B cell (primary cell): Measurements from ENCODE around the gene CANX. TPM values are rescaled to one million over a fixed set of nuclear protein-coding genes. Genes with fewer than 3 reads are reported as not detected.

Source experiments
- ATAC-seq: fragments of 200-7000 bp; cut with Tn5 transposase; one replicate; pipeline ENCODE4 v1.10.0; 2021; ENCODE audit warnings: low read depth, mild to moderate bottlenecking, moderate number of reproducible peaks, moderate library complexity
- CTCF ChIA-PET: fragments of 350-600 bp; sonication (Branson Sonifier 250); formaldehyde crosslinking; loops from one replicate; lab custom pipeline; 2021; ENCODE audit warnings: antibody characterized with exemption, inconsistent platforms; lab: Charles Lee
- POLR2A ChIA-PET: fragments of 350-600 bp; sonication (Branson Sonifier 250); formaldehyde crosslinking; loops from one replicate; lab custom pipeline; 2021; ENCODE audit warnings: antibody characterized with exemption; lab: Charles Lee
- DNase-seq: peaks from one replicate; pipeline ENCODE4 v3.0.0; 2013
- H2AFZ ChIP-seq: 2 replicates; pipeline ENCODE4 v1.6.1; 2012; ENCODE audit warnings: mild to moderate bottlenecking, low read depth, low read length; ENCODE audit not compliant: insufficient read depth, poor library complexity, severe bottlenecking
- H3K27ac ChIP-seq, 2 donors: 1 replicate in 1 of 2; 2 replicates in 1 of 2; pipeline ENCODE4 v1.5.1; 2012 to 2013; ENCODE audit warnings: low read length in 2 of 2, mild to moderate bottlenecking in 2 of 2, moderate library complexity in 1 of 2
- H3K27me3 ChIP-seq, 4 experiments: fragments of 200-600 bp in 1 of 4; sonication (generic) in 1 of 4; replicated peaks in 1 of 4; 1 replicate in 2 of 4; 2 replicates in 2 of 4; pipeline versions ENCODE4 v1.6.1 to v1.7.0; 2013 to 2016; ENCODE audit warnings: low read length in 3 of 4, mild to moderate bottlenecking in 2 of 4, mixed read lengths in 1 of 4, moderate library complexity in 1 of 4; ENCODE audit not compliant: insufficient read depth in 4 of 4, control insufficient read depth in 3 of 4; ENCODE audit errors: control extremely low read depth in 1 of 4
- H3K36me3 ChIP-seq, 2 experiments: replicated peaks in 1 of 2; 1 replicate in 1 of 2; 2 replicates in 1 of 2; pipeline versions ENCODE4 v1.6.1 to v1.7.1; 2013; ENCODE audit warnings: low read length in 1 of 2; ENCODE audit not compliant: insufficient read depth in 2 of 2, control insufficient read depth in 1 of 2; ENCODE audit errors: control extremely low read depth in 1 of 2, extremely low read depth in 1 of 2
- H3K4me1 ChIP-seq, 2 donors: fragments of 200-600 bp in 1 of 2; sonication (generic) in 1 of 2; 1 replicate in 1 of 2; 2 replicates in 1 of 2; pipeline versions ENCODE4 v1.5.1 to v1.6.1; 2013 to 2017; ENCODE audit warnings: low read length in 2 of 2; ENCODE audit not compliant: control insufficient read depth in 2 of 2, insufficient read depth in 2 of 2
- H3K4me2 ChIP-seq: replicated peaks from 2 replicates; pipeline ENCODE3; 2012; ENCODE audit warnings: mild to moderate bottlenecking, low read depth, low read length; ENCODE audit not compliant: poor library complexity, severe bottlenecking
- H3K4me3 ChIP-seq, 5 experiments: fragments of 200-600 bp in 1 of 5; sonication (generic) in 1 of 5; 1 replicate in 3 of 5; 2 replicates in 2 of 5; pipeline versions ENCODE4 v1.5.1 to v1.7.0; 2011 to 2016; ENCODE audit warnings: low read length in 4 of 5, mild to moderate bottlenecking in 4 of 5, low read depth in 2 of 5, control low read depth in 1 of 5, moderate library complexity in 1 of 5; ENCODE audit not compliant: insufficient read depth in 1 of 5; ENCODE audit errors: control extremely low read depth in 1 of 5, extremely low read depth in 1 of 5
- H3K79me2 ChIP-seq: fragments of 200-600 bp; sonication (generic); one replicate; pipeline ENCODE4 v1.6.0; 2016; ENCODE audit warnings: low read length; ENCODE audit not compliant: control insufficient read depth, insufficient read depth
- H3K9ac ChIP-seq: fragments of 200-600 bp; sonication (generic); 2 replicates; pipeline ENCODE4 v1.6.1; 2017; ENCODE audit warnings: mild to moderate bottlenecking, low read length, moderate library complexity
- H3K9me3 ChIP-seq, 3 donors: one replicate each; pipeline versions ENCODE4 v1.6.1 to v1.7.1; 2013; ENCODE audit warnings: low read length in 2 of 3; ENCODE audit not compliant: control insufficient read depth in 2 of 3, insufficient read depth in 1 of 3; ENCODE audit errors: control extremely low read depth in 1 of 3
- H4K20me1 ChIP-seq: 2 replicates; pipeline ENCODE4 v1.6.0; 2012; ENCODE audit warnings: mild to moderate bottlenecking, low read length; ENCODE audit not compliant: insufficient read depth, control insufficient read depth, poor library complexity, severe bottlenecking
- H3K27ac Mint-ChIP-seq: one replicate; pipeline ENCODE4 v1.8.0; 2021; ENCODE audit warnings: mixed read lengths
- H3K27me3 Mint-ChIP-seq: one replicate; pipeline ENCODE4 v1.8.0; 2021; ENCODE audit warnings: mixed read lengths
- H3K4me1 Mint-ChIP-seq: one replicate; pipeline ENCODE4 v1.8.0; 2021; ENCODE audit warnings: mixed read lengths
- H3K4me3 Mint-ChIP-seq: one replicate; pipeline ENCODE4 v1.8.0; 2021; ENCODE audit warnings: mixed read lengths
- H3K9me3 Mint-ChIP-seq: one replicate; pipeline ENCODE4 v1.8.0; 2022; ENCODE audit warnings: mixed read lengths; ENCODE audit not compliant: insufficient read depth
- CTCF ChIP-seq: fragments of 200-600 bp; IDR thresholded peaks from one replicate; pipeline ENCODE4 v1.8.0; 2022; ENCODE audit warnings: antibody characterized with exemption, mild to moderate bottlenecking
- EZH2 ChIP-seq: IDR thresholded peaks from 2 replicates; pipeline ENCODE4 v1.6.1; 2012; ENCODE audit warnings: borderline replicate concordance, low read depth, mild to moderate bottlenecking, moderate library complexity, low read length; ENCODE audit not compliant: insufficient read depth, poor library complexity, severe bottlenecking
- WGBS: methylation state at CpG from one replicate; pipeline ENCODE4 v1.1.5; 2013; ENCODE audit warnings: missing lambda C conversion rate; ENCODE audit not compliant: insufficient coverage; 5-methylcytosine and 5-hydroxymethylcytosine counted together
- intact Hi-C: fragments of 100-400 bp; cut with micrococcal nuclease; formaldehyde crosslinking; loops from one replicate; pipeline ENCODE4 v1.10.0; 2022
- polyA plus RNA-seq: library from polyadenylated mRNA; depleted of rRNA; stranded (reverse); fragments of >200 nt; gene quantifications from 2 replicates; pipeline ENCODE4 v1.2.3, GENCODE V29; 2012
- total RNA-seq, 2 donors: library from RNA; stranded (reverse); fragments of 120-200 nt in 1 of 2; gene quantifications; 1 replicate in 1 of 2; 2 replicates in 1 of 2; pipeline versions ENCODE4 v1.2.3 to v1.2.4, GENCODE V29; 2013 to 2022

The CANX gene
- total and polyA plus RNA-seq, 2 donors (not counting 1 experiment from before 2014, with no cell fraction given): 21.0 to 179 TPM

- peaks cover 82% of the 10 kb centered on the region for H3K79me2 ChIP-seq
- peaks cover 1 to 32% of the 10 kb centered on the region in 2 experiments for H3K36me3 ChIP-seq
- peaks cover 17 to 32% of the 10 kb centered on the region in 2 donors for H3K4me1 ChIP-seq
- peaks cover 88% of the 10 kb centered on the region for H4K20me1 ChIP-seq
- 86% methylated on average over 1 of the region's 10 CpGs for WGBS
- no peak overlapping the region for H3K4me3 ChIP-seq
- POLR2A ChIA-PET: interaction anchor here (0.6 to 1.6 kb wide), 4 partner anchors 23 to 33 kb away, joined by 3 to 8 read pairs (median 6); partner anchors contain the start of gene MAML1
- CTCF ChIA-PET: interaction anchor here (0.7 to 3.8 kb wide), 37 partner anchors 8 to 328 kb away, joined by 3 to 25 read pairs (median 4); partner anchors contain the start of genes LTC4S, MAML1, SQSTM1 and TBC1D9B
- TF ChIP-seq EZH2 (no peak), CTCF (peak; percentile 96)
- H3K9ac ChIP-seq: no peak overlapping the region
- DNase-seq: peak; percentile 71
- H3K27me3 ChIP-seq: no peaks in the 10 kb centered on the region
- peaks cover 45% of the 10 kb centered on the region for H3K4me1 Mint-ChIP-seq
- intact Hi-C loops: loop anchor here (1.0 to 5.0 kb wide), 7 partner anchors 31 to 596 kb away; partner anchors contain the start of genes CANX, MAML1 and MRNIP
- peak; percentile 62 for ATAC-seq
- H3K9me3 Mint-ChIP-seq: no peaks in the 10 kb centered on the region
- no peaks in the 10 kb centered on the region for H3K9me3 ChIP-seq
- no peak overlapping the region for H3K27ac Mint-ChIP-seq
- H3K4me2 ChIP-seq: no peak overlapping the region
- no peaks in the 10 kb centered on the region for H3K27me3 Mint-ChIP-seq
- no peak overlapping the region for H3K27ac ChIP-seq
- no peak overlapping the region for H3K4me3 Mint-ChIP-seq
- H2AFZ ChIP-seq: no peak overlapping the region
Observed at GRCh38 chr5:179763215-179763945, 64.6 kb downstream of the CANX start.

GRCh38 chr5:179764056-179764455, 65.3 kb downstream of the CANX start:
- peaks cover 77% of the 10 kb centered on the region for H3K79me2 ChIP-seq
- peaks cover 17 to 32% of the 10 kb centered on the region in 2 donors for H3K4me1 ChIP-seq
- ATAC-seq: no peak

More at GRCh38 chr5:179764056-179764455, 65.3 kb downstream of the CANX start:
- Mint-ChIP-seq H3K27me3 (no peaks in the 10 kb centered on the region), H3K27ac (no peak overlapping the region), H3K4me1 (peaks cover 43% of the 10 kb centered on the region), H3K4me3 (no peak overlapping the region), H3K9me3 (no peaks in the 10 kb centered on the region)
- no peak overlapping the region for H3K27ac ChIP-seq
- TF ChIP-seq EZH2 (no peak), CTCF (no peak)
- H3K9me3 ChIP-seq: no peaks in the 10 kb centered on the region
- CTCF ChIA-PET: interaction anchor here (1.0 to 3.8 kb wide), 10 partner anchors 10 to 211 kb away, joined by 3 to 25 read pairs (median 9); partner anchors contain the start of genes LTC4S and TBC1D9B
- H3K9ac ChIP-seq: no peak overlapping the region
- no peak overlapping the region for H3K4me3 ChIP-seq
- H2AFZ ChIP-seq: no peak overlapping the region
- peaks cover 1 to 39% of the 10 kb centered on the region in 2 experiments for H3K36me3 ChIP-seq
- WGBS: 73% methylated on average over 4 of the region's 8 CpGs
- peaks cover 82% of the 10 kb centered on the region for H4K20me1 ChIP-seq
- no peaks in the 10 kb centered on the region for H3K27me3 ChIP-seq
- POLR2A ChIA-PET: no interaction called here
- DNase-seq: no peak
- intact Hi-C loops: loop anchor here (5.0 kb wide), 1 partner anchor 597 kb away; no protein-coding TSS in a partner anchor
- H3K4me2 ChIP-seq: no peak overlapping the region
